ENCODE measurements around the gene VSIG2. TPM values are rescaled to one million over a fixed set of nuclear protein-coding genes. Genes with fewer than 3 reads are reported as not detected.

VSIG2 gene
- total and polyA plus RNA-seq, 2 donors (not counting 3 experiments of a cell fraction or from before 2014, with no cell fraction given), result 1.2 to 7.0 TPM

DNA sequence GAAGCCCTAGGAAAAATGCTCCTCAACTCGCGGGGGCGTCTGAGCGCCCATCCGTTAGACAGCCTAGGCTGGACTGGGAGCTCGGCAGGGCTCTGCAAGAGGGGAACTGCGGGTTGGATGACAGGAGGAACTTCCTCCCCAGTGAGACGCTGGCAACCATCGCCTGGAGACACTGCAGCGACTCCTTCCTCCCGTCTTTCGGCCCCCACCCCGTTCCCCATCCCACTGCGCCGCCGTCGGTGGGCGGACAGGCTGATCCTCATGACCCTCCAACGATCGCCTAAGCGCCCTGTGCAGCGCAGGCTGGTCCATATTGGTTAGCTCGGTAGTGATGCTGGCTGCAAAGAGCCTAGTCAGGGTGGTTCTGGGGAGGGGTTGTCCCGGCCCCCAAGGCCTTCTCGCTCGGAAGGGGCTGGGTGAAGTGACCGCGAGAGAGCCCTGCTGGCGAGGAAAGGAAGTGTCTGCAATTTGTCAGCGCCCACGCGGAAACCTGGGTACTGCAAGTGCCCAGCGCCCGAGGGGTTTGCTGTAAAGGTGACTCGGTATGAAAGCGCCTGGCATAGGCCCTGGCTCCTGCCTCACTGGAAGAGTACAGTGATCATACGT, 11.7 kb downstream of the VSIG2 start:
- peak; percentile 58 for DNase-seq (ENCODE audit: low read depth, low spot score)
- Histone ChIP-seq H4K20me1 (replicated peaks; ENCODE audit: control insufficient read depth, extremely low read depth, insufficient read depth, low read length) (no peaks in the 10 kb centered on the region), H3K9ac (replicated peaks; ENCODE audit: extremely low read depth, insufficient read depth, low read length) (peak overlapping the region; percentile 58), H2AFZ (ENCODE audit: low read depth, low read length) (peak overlapping the region; percentile 76), H3K79me2 (ENCODE audit: control insufficient read depth, insufficient read depth, low read length) (peaks cover 2% of the 10 kb centered on the region), H3K27ac (ENCODE audit: insufficient read depth, low read depth, low read length) (no peak overlapping the region), H3K36me3 (ENCODE audit: control insufficient read depth in 2 of 2, extremely low read depth in 1 of 2, insufficient read depth in 2 of 2, low read length in 2 of 2) (no peaks in the 10 kb centered on the region), H3K4me2 (ENCODE audit: insufficient read depth, low read length) (peak overlapping the region; percentile 80), H3K4me3 (replicated peaks in 1 of 3; ENCODE audit: insufficient read depth in 1 of 3, low read depth in 1 of 3, low read length in 3 of 3) (peak overlapping the region; percentile 63 to 80 (median 69)), H3K4me1 (ENCODE audit: control insufficient read depth, extremely low read depth, insufficient read depth, low read length) (peaks cover 13% of the 10 kb centered on the region), H3K27me3 (ENCODE audit: control insufficient read depth in 2 of 2, insufficient read depth in 2 of 2, low read length in 2 of 2) (peaks cover under 1 to 5% of the 10 kb centered on the region in 2 experiments), H3K9me3 (replicated peaks; ENCODE audit: control insufficient read depth, insufficient read depth, low read length) (no peaks in the 10 kb centered on the region), H3K9me1 (replicated peaks; ENCODE audit: control insufficient read depth, extremely low read depth, insufficient read depth, low read length) (no peaks in the 10 kb centered on the region)
- ChIA-PET CTCF (interaction anchor here (1.2 to 16.9 kb wide), 13 partner anchors 8 to 176 kb away, joined by 3 to 301 read pairs (median 7); partner anchors contain the start of genes ESAM, SIAE and SPA17), POLR2A (interaction anchor here (1.1 kb wide), 1 partner anchor 67 kb away, joined by 4 read pairs; the partner anchor contains the start of genes SIAE and SPA17)
- no peak for TF ChIP-seq GATA2 (IDR thresholded peaks at IDR 0.05; ENCODE audit: insufficient read depth, insufficient read length, low read depth, low read length)
- TF ChIP-seq, protein P1, sequence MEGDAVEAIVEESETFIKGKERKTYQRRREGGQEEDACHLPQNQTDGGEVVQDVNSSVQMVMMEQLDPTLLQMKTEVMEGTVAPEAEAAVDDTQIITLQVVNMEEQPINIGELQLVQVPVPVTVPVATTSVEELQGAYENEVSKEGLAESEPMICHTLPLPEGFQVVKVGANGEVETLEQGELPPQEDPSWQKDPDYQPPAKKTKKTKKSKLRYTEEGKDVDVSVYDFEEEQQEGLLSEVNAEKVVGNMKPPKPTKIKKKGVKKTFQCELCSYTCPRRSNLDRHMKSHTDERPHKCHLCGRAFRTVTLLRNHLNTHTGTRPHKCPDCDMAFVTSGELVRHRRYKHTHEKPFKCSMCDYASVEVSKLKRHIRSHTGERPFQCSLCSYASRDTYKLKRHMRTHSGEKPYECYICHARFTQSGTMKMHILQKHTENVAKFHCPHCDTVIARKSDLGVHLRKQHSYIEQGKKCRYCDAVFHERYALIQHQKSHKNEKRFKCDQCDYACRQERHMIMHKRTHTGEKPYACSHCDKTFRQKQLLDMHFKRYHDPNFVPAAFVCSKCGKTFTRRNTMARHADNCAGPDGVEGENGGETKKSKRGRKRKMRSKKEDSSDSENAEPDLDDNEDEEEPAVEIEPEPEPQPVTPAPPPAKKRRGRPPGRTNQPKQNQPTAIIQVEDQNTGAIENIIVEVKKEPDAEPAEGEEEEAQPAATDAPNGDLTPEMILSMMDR (IDR thresholded peaks at IDR 0.05; ENCODE audit: extremely low read depth in 1 of 2, insufficient read depth in 1 of 2, low read depth in 1 of 2, low read length in 2 of 2), result peak; percentile 49 to 69
- FAIRE-seq, result peak; percentile 58
- dilution Hi-C loops (cut with MboI; ENCODE audit: extremely low pct_ligation_motif_present, low sequenced_read_pairs), result no loop called here
- no TSS peak for BruUV-seq (replicated peaks)
- intact Hi-C loops (cut with micrococcal nuclease), result loop anchor here (1.0 kb wide), 2 partner anchors 67 to 71 kb away; partner anchors contain the start of genes SIAE and SPA17
